GM21367 (cell line): ENCODE results near the gene ESPNL.

Experiments used
- ATAC-seq: cut with Tn5 transposase; IDR thresholded peaks from one replicate; pipeline ENCODE4 v1.9.1; 2021; ENCODE audit not compliant: unreplicated experiment

ESPNL gene

DNA sequence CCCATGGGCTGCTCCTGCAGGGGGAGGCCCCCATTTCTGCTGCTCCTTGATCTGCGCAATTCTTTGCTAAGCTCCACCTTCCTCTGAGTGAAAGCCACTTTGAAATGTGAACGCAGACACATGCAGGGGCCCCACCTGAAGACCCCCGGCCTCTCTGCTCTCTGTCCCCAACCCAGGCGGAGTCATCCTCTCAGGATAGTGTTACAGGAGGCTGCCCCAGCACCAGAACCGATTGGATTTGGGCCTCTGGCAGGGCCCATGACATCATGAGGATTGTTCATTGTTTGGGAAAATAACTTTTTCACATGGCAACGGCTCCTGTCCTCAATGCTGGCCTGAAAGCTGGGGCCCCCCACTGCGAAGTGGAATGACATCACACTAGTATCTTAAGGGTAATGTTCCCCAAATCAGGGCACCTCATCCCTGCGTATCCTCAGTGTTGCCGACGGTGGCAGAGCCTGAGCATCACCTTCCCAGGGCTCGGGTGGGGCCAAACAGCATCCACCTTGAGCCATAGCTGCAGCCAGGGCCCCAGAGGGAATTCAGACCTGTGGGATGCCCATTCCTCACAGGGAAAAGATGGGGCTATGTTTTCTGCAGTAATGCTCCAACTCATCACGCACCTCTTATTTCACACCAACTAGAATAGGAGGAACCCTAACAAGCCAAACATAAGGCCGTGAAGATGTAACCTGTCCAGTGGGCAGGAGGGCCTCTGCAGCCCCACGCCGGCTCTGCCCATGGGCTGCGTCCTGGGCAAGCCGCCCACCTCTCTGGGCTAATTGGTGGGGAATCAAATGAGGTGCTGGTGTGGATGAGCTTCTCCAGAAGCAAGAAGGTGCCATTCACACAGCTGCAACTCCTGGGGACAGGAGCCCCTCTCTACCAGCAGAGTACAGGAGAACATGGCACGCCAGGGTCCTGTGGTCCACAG lies 55.9 kb downstream of the ESPNL start:
- ATAC-seq, result no peak

DNA sequence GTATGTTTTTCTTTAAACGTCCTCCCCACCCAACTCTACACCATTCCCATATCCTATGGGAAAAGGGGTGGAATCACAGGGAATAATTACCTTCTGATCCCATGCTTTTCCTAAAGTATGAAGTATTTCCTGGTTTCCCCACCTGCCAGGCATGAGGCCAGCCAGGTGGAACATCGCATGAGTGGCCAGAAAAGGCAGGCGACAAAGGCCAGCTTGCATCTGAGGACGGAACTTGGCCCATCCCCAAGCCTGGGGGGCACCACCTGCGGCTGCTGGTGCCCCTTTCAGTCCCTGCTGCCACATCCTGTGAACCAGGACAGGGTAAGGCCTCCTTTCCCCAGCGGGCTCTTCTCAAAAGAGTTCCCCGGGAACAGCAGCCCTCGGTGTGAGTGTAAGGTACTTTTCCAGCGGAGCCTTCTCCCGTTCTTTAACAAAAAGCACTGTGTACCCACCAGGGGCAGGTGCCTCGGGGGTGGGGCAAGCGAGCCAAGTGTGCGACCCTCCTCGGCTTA lies 57.4 kb downstream of the ESPNL start:
- ATAC-seq, result no peak

- no peak for ATAC-seq
Observed at GRCh38 chr2:238158018-238158508, 57.9 kb downstream of the ESPNL start.

DNA sequence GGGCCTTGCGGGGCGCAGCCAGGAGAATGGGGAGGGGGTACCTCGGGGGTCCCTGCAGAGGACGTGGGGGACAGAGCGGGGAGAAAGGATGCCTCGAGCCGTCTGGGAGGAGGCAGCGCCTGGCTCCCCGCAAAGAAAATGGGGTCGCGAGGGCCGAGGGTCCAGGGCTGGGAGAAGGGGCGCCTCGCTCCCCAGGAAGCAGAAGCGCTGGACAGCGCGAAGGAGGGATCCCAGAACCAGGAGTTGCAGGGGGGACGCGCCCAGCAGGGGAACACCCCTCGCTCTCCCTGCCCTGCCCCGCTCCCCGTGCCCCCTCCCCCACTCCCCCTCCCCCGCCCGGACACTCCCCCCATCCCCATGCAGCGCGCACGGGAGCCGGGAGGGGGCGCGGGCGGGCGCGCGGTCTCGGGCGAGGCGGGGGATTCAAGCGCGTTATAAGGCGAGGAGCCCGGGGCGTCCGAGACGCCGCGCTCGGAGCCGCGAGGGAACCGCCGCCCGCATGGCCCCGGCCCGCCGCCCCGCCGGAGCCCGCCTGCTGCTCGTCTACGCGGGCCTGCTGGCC lies 58.5 kb downstream of the ESPNL start, which contains the start of gene ERFE:
ERFE (plus strand) TSS at position 462 of the 562 bp plus-strand sequence; CDS start at position 500, 38 bp downstream.
- no peak for ATAC-seq

DNA sequence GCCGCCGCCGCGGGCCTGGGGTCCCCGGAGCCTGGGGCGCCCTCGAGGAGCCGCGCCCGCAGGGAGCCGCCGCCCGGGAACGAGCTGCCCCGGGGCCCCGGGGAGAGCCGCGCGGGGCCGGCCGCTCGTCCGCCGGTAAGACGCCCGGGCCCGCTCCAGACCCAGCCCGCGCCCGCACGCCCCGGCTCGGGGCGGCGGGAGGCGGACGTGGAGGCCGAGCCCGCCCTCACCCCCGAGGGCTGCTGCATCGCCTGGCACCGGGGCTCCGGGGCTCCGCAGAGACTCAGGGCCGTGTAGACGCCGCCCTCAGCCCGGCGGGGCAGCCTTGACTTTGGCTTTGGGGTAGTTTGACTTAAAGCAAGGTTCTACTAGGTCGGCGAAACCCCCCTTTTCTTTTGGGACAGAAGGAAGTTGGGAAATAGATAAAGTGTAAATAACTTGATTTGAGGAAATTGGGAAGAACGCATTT lies 59.0 kb downstream of the ESPNL start:
- ATAC-seq, result no peak

DNA sequence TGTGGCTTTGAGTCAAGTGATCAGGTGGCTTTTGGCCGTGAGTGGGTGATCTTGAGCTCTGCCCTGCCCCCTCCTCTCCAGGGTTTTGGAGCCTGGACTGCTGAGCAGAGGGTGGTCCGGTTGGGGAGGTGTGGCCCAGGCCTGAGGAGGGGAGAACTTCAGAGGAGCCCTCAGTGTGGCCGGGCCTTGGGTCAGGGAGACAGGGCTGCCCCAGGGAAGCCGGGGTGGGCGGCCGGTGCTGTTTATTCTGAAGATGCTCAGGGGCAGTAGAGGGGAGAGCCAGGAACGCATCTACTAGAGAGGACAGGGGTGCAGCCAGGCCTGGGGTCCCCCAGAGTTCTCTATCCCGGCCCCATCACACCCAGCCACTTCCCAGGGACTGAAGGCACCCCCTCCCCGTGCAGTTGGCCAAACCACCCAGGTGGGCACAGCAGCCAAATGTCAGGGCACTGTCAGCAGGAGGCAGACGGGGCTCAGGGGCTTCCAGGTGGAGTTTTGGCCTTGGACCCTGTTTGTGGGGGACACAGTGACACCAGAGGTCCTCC lies 59.6 kb downstream of the ESPNL start:
- ATAC-seq, result no peak

- no peak for ATAC-seq
Observed at GRCh38 chr2:238160206-238161129, 60.3 kb downstream of the ESPNL start.

- ATAC-seq, result no peak
Observed at GRCh38 chr2:238161291-238162051, 61.3 kb downstream of the ESPNL start.

- no peak for ATAC-seq
Observed at GRCh38 chr2:238162251-238162845, 62.2 kb downstream of the ESPNL start.

GRCh38 chr2:238162846-238163441 lies 62.8 kb downstream of the ESPNL start:
- ATAC-seq, result no peak

- no peak for ATAC-seq
Observed at GRCh38 chr2:238163481-238164198, 63.5 kb downstream of the ESPNL start.

DNA sequence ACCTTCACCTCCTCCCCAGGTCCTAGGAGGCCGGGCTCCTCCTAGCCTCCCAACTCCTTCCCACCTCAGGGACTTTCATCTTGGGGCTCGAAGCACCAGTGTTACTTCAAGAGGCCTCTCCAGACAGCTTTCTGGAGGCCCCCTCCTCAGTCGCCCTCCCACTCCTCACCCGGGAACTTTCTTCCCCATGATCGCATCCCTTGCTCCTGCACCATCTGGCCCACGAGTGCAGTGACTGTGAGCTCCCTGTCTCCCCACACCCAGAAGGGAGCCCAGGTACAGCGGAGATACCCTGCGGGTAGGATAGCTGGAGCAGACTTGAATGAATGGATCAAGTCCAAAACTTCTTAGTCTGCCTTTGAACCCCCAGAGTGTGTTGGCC lies 64.8 kb downstream of the ESPNL start:
- no peak for ATAC-seq

DNA sequence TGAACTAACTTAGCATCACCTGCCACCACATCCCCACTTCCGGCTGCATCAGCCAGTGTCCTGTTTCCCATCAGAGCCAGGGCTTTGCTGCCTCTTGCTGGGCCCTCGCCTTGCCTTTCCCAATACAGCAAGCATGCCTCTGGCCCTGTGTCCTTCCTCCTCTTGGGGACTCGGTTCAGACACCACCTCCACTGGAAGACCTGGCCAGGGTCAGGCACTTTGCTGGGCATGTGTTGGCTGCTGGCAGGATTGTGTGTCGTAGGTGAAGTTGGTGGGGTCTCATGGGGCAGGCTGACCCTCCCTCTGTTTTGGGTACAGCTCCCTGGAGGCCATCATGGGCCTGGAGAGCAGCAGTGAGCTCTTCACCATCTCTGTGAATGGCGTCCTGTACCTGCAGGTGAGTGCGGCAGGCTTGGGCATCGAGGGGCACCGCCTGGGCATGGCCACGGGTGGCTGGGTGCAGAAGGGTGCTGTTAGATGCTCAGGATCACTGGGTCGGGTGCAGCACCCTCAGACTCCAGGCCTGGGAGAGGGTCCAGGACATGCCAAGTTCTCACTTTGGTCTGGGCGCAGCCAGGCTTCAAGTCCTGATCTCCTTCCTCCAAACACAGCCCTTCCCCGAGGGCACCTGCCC lies 65.3 kb downstream of the ESPNL start:
- no peak for ATAC-seq

DNA sequence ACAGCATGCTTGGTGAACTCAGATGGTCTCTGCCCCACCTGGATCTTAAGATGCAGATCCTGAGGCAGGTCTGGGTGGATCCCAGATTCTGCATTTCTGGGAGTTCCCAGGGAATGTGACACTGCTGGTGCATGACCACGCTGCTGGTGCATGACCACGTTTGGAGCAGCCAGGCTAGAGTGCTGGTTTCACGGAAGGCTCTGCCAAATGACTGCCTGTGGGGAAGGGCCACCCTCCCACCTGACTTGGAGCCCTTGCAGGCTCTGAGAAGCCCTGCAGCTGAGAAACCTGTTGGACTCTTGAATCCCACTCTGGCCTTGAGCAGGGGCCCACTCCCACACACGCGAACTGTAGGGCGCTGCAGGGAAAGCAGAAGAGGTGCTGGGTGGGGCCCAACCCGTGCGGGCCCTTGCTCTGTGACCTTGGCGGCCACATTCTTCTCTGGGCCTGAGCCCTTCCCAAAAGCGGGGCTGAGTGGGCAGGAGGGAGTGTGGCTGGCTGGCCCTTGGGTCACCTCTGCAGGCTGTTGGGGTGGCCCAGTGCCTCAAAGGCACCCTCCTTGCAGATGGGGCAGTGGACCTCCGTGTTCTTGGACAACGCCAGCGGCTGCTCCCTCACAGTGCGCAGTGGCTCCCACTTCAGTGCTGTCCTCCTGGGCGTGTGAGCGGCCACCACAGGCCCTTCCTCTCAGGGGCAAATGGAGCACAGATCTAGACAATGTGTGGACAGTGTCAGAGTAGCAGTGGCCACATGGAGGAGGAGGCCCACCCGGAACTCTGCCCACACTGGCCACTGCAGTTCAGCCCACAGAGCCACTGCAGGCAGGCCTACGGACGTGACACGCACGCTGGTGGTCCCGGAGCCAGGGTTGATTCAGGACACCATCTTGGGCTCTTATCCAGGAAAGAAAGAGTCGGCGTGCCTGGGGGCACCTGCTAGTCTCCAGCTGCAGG lies 66.5 kb downstream of the ESPNL start:
- ATAC-seq, result no peak

DNA sequence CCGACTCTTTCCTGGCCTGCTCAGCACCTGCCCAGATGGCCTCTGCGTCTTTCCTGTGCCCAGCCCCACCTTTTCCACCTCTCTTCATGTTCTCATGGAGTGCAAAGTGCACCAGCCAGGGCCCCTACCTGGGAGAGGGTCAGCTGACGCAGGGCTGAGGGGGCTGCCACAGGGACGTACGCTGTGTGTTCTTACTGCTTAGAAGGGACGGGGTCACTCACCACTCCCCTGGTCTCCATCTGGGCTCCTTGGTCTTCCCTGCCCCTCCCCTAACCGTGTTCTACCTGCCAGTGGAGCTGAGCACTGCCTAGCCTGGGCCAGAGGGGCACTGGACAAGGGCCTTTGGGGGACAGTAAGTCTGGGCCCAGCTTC lies 67.2 kb downstream of the ESPNL start:
- no peak for ATAC-seq

DNA sequence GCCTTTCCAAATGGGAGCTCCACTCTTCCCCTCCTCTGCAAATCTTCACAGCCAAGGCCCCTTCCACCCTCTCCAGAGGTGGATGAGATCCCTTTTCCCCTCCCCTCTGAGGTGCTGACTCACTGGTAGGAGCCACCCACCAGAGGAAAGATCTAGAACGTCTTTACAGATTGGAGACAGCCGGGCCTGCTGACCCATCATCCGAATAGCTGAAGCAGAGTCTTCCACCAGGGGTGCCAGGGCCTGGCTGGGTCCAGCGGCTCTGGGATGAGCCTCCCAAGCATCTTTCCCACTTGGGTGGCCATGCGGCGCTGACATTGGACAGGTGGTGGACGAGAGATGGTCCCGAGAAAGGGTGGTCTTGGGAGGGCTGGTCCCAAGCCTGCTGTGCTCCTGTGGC lies 67.6 kb downstream of the ESPNL start:
- ATAC-seq, result no peak
